ENCODE results near the gene TLE4.

DNA sequence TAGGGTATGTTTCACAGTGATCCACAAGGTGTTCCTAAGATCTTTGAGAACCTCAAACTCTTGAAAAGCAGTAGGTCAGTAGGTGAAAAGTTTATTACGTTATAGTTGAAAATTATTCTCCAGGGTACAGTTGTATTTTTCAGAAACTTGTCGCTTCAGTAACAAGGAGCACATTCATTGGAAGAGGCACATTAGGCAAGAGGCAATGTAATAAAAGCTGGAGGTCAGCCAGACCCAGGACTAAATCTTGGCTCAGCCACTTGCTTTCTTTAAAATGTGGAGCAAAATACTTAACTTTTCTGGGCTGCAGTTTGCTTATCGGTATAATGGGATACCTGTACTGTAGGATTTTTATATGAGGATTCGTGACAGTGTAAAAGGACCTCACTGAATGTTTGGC lies 45.6 kb downstream of the TLE4 start:
- TF ChIP-seq RCOR1 (IDR thresholded peaks at IDR 0.05; ENCODE audit: low read depth, low read length): no peak
- TF ChIP-seq POLR2A (IDR thresholded peaks at IDR 0.05; ENCODE audit: low read length): no peak
- no peak for TF ChIP-seq JUNB (IDR thresholded peaks at IDR 0.05)
- TF ChIP-seq, protein P1, sequence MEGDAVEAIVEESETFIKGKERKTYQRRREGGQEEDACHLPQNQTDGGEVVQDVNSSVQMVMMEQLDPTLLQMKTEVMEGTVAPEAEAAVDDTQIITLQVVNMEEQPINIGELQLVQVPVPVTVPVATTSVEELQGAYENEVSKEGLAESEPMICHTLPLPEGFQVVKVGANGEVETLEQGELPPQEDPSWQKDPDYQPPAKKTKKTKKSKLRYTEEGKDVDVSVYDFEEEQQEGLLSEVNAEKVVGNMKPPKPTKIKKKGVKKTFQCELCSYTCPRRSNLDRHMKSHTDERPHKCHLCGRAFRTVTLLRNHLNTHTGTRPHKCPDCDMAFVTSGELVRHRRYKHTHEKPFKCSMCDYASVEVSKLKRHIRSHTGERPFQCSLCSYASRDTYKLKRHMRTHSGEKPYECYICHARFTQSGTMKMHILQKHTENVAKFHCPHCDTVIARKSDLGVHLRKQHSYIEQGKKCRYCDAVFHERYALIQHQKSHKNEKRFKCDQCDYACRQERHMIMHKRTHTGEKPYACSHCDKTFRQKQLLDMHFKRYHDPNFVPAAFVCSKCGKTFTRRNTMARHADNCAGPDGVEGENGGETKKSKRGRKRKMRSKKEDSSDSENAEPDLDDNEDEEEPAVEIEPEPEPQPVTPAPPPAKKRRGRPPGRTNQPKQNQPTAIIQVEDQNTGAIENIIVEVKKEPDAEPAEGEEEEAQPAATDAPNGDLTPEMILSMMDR (IDR thresholded peaks at IDR 0.05): no peak
- no peak for TF ChIP-seq SMC3 (IDR thresholded peaks at IDR 0.05)

All from A549 (cell line).